NCI-H2081 (cell line): ENCODE results near the gene GPD1.

Experiments used
- DNase-seq, 2 experiments: peaks; one replicate each; lab custom pipeline; 2025; lab: John Stamatoyannopoulos, UW

Gene GPD1

DNA sequence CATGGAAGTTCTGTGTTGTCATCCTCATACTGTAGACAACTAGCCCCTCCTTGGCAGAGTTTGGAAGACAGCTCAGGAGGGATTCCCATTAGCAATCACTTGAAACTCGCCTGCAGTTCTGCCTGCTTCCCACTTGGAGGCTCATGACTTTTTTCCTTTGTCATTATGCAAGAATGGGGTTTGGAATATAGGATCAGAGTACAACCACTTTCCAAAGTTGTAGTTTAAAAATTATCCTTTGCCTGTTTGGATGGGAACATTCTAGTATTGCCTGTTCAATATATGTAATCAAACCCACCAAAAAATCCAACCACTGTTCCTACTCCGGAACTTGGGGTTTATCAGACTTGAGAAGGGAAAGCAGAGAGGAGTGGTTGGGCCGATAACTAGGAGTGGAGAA, 2.1 kb upstream of the GPD1 start:
- peak in 1 of 2 experiments; percentile 28 for DNase-seq

- DNase-seq, result no peak
Measured at GRCh38 chr12:50102131-50102531, 1.7 kb upstream of the GPD1 start.

DNA sequence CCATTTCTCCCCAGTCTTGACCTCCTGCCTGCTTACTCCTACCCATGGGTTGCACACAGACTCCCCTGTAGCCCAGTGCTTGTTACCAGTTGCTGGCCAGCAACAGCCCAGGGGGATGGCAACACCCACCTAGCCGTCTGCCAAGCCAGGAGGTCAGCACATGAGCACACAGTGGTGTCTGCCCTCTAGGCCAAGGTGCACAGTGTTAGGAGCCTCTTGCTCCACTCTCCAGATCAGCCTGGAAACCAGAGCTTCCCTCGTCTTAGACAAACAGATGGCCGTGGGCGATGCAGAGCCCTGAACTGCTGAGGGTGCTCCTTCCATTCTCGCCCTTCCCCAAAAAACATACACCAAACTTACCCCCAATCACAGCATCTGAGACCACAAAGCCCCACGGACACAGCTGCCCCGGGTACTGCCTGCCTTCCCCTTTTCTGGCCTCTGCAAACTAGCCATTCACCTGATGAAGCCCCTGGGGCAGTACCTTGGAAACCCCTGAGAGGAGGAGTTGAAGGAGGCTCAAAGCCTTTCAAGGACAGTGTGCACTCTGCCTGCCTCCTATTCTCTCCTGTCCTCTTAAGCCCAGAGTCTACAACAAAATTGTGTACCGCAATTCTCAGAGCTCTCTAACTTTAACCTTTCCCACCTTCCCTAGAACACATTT, 1.0 kb upstream of the GPD1 start:
- DNase-seq, result no peak

DNA sequence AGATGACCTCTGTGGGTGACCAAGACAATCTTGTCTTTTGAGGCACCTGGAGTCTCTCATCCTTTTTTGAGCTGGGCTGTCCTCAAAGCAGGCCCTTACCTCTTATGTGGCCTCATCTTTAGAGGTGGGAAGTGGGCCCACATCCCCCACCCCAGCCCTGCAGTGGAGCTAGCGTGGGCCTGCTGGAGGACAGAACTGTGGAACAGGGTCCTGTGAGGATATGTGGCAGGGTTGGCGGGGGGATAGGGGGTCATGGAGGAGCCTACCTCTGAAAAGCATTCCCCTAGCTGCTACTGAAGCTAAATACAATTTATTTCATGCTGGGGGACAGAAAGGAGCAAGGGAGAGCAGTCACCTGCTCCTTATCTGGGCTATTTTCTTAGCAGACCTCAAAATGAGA, 457 bp upstream of the GPD1 start:
- DNase-seq, result no peak

DNA sequence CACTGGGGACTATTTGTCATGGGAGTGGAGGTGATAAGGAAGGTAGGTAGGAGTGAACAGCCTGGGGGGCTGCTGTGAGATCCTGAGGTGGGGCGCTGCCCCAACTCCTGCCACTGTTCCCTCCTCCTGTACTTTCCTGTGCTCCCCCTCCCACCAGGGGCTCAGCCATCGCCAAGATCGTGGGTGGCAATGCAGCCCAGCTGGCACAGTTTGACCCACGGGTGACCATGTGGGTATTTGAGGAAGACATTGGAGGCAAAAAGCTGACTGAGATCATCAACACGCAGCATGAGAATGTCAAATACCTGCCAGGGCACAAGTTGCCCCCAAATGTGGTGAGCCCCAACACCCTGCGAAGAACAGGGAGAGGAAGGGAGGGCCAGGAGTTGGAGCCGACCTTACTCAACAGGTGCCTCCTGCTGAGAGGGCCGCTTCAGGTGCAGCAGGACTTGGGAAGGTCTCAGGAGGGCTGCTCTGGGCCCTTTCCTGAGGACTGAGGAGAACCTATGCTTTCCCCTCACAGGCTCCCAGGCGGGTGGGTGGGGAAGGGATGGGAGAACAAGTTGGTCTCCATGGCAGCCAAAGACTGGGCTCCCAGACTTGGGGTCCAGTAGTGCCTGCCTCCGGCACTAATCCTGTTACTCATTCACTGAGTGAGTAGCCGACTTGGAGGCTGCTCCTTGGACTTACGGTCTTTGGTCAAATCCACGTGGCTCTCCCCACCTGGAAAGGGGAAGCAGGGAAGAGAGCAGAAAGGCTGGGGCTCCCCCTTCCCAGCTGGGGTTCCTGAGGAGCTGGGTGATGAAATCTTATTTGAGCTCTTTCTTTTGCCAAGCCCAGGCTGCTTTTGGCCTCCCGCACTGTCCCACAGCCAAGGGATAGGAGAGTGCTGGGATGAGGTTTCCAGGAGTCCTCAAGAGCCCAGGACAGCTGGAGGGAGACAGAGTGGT, 884 bp downstream of the GPD1 start:
- no peak for DNase-seq

GRCh38 chr12:50105913-50106450, 2.2 kb downstream of the GPD1 start:
- no peak for DNase-seq

DNA sequence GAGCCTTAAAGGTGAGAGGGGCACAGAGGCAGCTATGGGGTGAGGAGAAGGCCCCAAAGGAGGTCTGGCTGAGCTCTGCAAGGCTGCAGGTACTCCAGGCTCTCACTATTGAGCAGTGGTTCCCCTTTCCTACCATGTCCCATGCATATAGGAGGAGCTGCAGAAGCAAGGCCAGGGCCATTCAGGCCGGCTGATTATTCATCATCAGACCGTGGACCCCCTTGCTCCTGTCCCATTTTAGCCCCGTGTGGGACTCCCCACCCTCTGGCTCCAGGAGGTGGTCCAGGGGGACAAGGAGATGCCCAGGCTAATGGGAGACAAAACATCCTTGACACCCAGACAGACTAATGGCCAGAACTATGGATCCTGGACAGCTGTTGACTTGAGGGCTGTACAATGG, 3.1 kb downstream of the GPD1 start:
- no peak for DNase-seq

DNA sequence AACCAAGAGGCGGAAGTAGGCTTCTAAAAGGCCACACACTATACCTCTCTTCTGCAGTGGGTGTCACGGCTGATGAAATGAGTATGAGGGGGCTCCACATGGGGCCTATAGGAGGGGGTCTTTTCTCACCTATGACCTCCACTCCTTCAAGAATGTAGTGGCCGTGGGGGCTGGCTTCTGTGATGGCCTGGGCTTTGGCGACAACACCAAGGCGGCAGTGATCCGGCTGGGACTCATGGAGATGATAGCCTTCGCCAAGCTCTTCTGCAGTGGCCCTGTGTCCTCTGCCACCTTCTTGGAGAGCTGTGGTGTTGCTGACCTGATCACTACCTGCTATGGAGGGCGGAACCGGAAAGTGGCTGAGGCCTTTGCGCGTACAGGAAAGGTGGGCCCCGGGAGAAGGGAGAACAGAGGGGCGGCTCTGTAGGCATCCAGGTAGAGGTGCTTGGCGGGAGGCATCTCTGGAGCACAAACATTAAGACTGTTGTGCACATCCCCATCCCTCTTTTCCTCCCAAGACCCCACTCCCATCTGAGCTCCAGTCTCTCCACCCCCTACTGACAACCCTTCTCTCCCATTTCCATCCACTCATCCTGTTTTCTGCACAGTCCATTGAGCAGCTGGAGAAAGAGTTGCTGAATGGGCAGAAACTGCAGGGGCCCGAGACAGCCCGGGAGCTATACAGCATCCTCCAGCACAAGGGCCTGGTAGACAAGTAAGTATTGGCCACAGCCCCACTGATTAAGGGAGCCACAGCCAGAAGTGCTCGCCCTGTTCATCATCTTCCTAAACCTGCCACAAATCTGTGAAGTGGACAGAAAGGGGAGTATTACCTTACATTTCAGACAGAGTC, 3.8 kb downstream of the GPD1 start:
- DNase-seq, result no peak

DNA sequence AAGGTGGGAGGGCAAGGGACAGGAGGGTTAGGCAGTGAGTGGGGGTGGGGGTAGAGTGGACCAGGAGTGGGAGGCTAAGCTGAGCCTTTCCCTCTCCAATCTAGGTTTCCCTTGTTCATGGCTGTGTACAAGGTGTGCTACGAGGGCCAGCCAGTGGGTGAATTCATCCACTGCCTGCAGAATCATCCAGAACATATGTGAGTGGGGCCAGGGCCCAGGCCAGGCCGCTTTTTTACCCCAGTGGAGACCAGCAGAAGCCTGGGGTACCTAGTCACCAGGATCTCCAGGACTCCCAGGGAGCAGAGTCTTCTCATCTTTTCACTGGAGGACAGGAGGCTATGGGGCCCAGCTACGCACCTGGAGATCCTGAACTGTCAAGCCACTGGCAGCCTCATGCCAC, 5.5 kb downstream of the GPD1 start:
- DNase-seq, result no peak

GRCh38 chr12:50110127-50110761, 6.4 kb downstream of the GPD1 start:
- DNase-seq, result no peak

- peak; percentile 29 to 49 for DNase-seq
Measured at GRCh38 chr12:50110762-50111351, 7.0 kb downstream of the GPD1 start.

- no peak for DNase-seq
Measured at GRCh38 chr12:50111395-50111692, 7.5 kb downstream of the GPD1 start.

DNA sequence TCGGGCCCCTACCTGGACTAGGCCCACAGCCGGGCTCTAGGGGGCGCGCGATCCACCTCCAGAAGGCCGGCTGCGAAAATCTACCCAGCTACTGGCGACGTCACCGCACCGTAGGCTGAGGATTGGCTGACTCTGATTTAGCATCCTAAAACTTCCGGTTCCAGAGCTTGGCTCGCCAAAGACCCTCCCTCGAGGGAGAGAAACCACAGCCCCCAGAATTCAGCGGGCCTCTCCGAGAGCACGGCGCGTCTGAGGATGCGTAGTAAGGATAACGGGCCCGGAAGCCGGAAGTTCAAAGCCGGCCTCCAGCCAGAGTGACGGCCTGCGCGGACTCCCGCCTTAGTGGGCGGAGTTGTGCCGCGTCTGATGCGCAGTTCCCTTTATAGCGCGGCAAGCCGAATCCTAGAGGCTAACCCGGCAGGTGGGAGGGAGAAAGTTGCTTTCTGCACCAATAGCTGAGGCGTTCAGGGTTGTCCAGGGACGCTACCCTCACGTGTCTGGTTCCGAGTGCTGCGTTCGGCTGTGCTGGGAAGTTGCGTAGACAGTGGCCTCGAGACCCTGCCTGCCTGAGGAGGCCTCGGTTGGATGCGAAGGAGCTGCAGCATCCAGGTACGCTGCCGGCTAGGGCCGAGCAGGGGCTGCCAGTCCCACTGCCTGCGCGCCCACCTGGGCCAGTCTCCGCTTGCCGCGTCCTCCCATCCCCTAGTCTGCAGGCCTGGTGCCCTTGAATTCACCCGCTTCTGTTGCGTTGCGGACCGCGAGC, 8.1 kb downstream of the GPD1 start, which contains the start of gene COX14:
Gene COX14, plus strand, starts transcription at position 544 of the 763 bp plus-strand sequence. CDS start 7,808 bp downstream, outside the sequence.
- peak; percentile 99 to 100 for DNase-seq

DNA sequence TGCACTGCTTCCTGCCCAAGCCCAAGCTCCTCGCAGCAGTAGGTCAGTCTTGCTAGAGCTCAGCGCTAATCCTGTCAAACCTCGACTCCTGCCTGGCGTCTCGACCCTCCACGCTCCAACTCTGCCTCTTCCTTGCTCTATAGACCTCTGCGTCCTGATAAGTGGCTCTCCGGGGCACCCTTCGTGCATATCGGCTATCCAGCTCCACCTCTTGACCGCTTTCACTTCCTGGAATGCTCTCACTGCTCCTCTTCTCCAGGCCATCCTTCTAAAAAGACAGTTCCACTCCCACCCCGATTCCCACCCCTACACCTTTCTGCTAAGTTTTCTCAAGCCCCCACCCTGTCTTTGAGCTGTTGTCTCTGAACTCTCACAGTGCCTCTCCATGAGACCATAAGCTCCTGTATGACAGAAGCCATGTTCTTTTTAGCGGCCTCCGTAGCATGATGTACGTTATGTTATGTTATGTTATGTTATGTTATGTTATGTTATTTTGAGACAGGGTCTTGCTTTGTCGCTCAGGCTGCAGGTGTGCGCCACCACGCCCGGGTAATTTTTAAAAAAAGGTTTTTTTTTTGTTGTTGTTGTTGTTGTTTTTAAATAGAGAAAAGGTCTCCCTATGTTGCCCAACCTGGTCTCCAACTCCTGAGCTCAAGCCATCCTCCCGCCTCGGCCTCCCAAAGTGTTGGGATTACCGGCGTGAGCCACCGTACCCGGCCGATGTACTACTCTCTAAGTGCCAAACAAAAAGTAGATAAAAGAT, 8.8 kb downstream of the GPD1 start:
- no peak for DNase-seq

DNA sequence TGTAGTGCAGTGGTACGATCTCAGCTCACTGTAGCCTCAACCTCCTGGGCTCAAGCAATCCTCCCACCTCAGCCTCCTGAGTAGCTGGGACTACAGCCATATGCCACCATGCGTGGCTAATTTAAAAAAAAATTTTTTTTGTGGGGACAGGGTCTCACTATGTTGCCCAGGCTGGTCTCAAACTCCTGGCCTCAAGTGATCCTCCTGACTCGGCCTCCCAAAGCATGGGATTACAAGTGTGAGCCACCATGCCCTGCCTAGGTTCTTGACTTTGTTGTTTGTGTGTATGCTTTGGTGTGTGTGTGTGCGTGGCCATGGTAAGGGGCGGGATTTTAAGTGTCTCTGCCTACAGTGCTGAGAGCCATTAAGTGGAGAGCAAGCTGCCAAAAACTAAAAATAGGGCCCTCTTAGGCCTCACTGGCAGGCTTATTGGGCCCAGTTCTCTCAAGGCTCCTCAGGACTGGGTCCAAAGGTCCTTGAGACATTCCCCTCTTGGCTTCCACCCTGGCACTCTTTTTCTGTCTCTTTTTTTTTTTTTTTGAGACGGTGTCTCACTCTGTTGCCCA, 13.3 kb downstream of the GPD1 start:
- no peak for DNase-seq

DNA sequence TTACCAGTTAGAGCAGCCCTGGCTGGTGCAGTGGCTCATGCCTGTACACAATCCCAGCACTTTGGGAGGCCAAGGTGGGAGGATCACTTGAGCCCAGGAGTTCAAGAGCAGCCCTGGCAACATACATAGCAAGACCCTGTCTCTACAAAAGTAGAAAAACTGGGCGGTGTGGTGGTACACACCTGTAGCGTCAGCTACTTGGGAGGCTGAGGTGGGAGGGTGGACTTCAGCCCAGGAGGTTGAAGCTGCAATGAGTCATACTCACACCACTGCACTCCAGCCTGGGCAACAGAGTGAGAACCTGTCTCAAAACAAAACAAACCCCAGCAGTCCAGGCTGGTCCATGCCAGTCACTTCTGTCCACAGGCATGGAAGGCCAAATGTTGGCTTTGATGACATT, 15.6 kb downstream of the GPD1 start:
- no peak for DNase-seq

GRCh38 chr12:50120521-50120920, 16.7 kb downstream of the GPD1 start:
- no peak for DNase-seq

- DNase-seq, result no peak
Measured at GRCh38 chr12:50120953-50121352, 17.1 kb downstream of the GPD1 start.

DNA sequence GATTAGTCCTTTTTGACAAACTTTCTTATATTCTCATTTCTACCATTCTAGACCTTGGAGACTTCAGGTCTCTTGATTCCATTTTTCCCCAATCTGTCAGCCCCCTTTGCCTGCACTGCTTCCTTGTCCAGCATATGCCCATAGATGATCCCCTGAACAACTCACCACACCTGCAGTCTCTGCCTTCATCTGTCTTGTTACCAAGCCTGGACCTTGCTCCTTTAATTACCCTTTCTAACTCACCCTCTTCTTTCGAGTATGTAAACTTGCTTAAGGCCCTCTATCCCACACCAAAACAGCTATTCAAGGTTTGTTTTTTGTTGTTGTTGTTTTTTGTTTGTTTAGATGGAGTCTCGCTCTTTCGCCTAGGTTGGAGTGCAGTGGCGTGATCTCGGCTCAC, 17.8 kb downstream of the GPD1 start:
- DNase-seq, result no peak
